T-helper 17 cell (primary cell): ENCODE data around the gene TYRP1. TPM values are rescaled to one million over a fixed set of nuclear protein-coding genes. Genes with fewer than 3 reads are reported as not detected.
"Not testable (repeated sequence)": the region's sequence is repeated elsewhere in the genome, so short reads cannot be mapped to it uniquely, and the experiment has no call there.

Experiments used
- ATAC-seq: fragments of 150-1000 bp; cut with Tn5 transposase; 2 replicates; pipeline ENCODE4 v1.10.0; 2021; ENCODE audit warnings: mild to moderate bottlenecking, moderate library complexity
- DNase-seq, 3 donors: peaks; one replicate each; pipeline versions ENCODE4 v3.0.0 to v3.0.0-alpha.2; 2020 to 2021
- H3K9me3 ChIP-seq: one replicate; pipeline ENCODE4 v1.7.0; 2013; ENCODE audit warnings: low read length, mild to moderate bottlenecking; ENCODE audit not compliant: control insufficient read depth, poor library complexity, severe bottlenecking
- H3K27ac Mint-ChIP-seq: one replicate; pipeline ENCODE4 v1.8.0; 2022; ENCODE audit warnings: mild to moderate bottlenecking, moderate library complexity, mixed read lengths
- H3K27me3 Mint-ChIP-seq: one replicate; pipeline ENCODE4 v1.8.0; 2022; ENCODE audit warnings: mixed read lengths
- H3K36me3 Mint-ChIP-seq: one replicate; pipeline ENCODE4 v1.8.0; 2022; ENCODE audit warnings: low read depth, mixed read lengths
- H3K4me1 Mint-ChIP-seq: one replicate; pipeline ENCODE4 v1.8.0; 2022; ENCODE audit warnings: mild to moderate bottlenecking, mixed read lengths
- H3K4me3 Mint-ChIP-seq: one replicate; pipeline ENCODE4 v1.8.0; 2022; ENCODE audit warnings: mild to moderate bottlenecking, moderate library complexity, mixed read lengths
- total RNA-seq, 4 donors: library from RNA in 2 of 4; stranded (reverse) in 2 of 4; gene quantifications; one replicate each; pipeline ENCODE4 v1.2.3 and lab custom pipeline; 2022 to 2026

TYRP1 gene
- total RNA-seq, 2 donors from 2014 or later: not detected

DNA sequence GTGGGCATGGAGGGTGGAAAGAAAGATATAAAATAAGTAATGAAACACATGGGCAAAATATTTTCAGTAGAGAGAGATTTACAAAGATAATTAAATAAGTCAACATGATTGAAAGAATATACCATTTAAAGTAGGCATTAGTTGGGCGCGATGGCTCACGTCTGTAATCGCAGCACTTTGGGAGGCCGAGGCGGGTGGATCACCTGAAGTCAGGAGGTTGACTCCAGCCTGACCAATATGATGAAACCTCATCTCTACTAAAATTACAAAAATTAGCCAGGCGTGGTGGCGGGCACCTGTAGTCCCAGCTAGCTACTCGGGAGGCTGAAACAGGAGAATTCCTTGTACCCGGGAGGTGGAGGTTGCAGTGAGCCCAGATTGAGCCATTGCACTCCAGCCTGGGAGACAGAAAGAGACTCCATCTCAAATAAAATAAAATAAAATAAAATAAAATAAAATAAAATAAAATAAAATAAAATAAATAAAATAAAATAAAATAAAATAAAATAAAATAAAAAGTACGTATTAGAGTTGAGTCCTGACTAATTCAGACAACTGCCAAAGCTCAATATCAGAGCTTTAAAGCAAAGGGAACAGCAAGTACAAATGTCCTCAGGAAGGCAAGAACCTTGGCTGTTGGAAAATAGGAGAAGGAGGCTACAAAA, 15.6 kb upstream of the TYRP1 start:
- not testable (repeated sequence) for DNase-seq, H3K4me1 Mint-ChIP-seq, H3K27ac Mint-ChIP-seq

DNA sequence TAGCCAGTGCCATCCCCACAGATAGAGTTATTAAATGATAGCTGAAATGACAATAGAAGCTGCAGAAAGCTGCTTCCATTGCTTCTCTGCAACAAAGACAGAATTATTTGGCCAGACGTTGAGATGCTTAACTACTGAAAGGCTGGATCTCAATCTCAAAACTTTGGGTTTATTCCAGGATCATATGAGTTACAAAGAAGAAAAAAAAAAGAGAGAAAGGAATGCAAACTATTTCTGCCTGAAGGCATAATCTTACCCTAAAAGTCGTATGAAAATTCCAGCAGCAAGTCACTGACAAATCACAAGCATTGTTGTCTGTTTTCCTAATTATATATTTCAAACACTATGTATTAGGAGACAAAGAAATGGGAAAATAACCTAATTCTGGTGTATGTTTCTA, 12.8 kb upstream of the TYRP1 start:
- H3K27me3 Mint-ChIP-seq: no peaks in the 10 kb centered on the region
- no peak overlapping the region for H3K4me3 Mint-ChIP-seq
- H3K4me1 Mint-ChIP-seq: no peaks in the 10 kb centered on the region

More for the DNA sequence above, 15.6 kb upstream of the TYRP1 start:
- H3K9me3 ChIP-seq, H3K4me3 Mint-ChIP-seq, H3K27me3 Mint-ChIP-seq, H3K36me3 Mint-ChIP-seq, ATAC-seq: not testable (repeated sequence)

DNA sequence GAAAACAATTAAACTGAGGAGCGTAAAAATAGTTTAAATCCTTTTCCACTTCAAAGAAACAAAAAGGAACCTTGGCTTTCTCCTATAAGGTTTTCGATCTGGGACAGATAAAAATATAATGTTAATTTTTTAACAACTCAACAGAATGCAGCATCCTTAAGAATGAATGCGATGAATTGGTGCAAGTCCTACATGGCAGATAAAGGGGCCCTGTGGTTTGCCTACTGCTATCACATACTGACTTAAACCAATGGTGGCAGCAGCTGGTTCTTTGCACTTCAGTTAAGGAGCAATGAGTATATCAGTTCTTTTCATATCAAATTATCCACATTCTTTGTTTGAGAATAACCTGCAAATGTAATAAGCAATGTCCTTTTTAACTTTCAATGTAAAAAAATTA, 12.4 kb upstream of the TYRP1 start:
- Mint-ChIP-seq H3K4me1 (no peaks in the 10 kb centered on the region), H3K27ac (no peak overlapping the region), H3K4me3 (no peak overlapping the region), H3K27me3 (no peaks in the 10 kb centered on the region), H3K36me3 (no peaks in the 10 kb centered on the region)
- no peak for DNase-seq
- ATAC-seq: no peak
- peaks cover 5% of the 10 kb centered on the region for H3K9me3 ChIP-seq

More for the DNA sequence above, 12.8 kb upstream of the TYRP1 start:
- H3K36me3 Mint-ChIP-seq: no peaks in the 10 kb centered on the region
- DNase-seq (no peak), ATAC-seq (no peak)
- no peak overlapping the region for H3K27ac Mint-ChIP-seq
- peaks cover 5% of the 10 kb centered on the region for H3K9me3 ChIP-seq

DNA sequence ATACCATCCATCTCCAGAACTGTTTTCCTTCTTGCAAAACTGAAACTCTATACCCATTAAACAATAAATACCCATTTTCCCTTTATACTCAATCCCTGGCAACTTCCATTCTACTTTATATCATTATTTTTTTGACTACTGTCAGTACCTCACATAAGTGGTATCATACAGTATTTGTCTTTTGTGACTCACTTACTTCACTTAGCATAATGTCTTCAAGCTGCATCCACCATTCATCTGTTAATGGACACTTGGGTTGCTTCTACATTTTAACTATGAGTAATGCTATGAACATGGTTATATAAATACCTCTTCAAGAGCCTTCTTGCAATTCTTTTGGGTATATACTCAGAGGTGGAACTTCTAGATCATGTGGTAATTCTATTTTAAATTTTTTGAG, 11.6 kb upstream of the TYRP1 start:
- H3K27me3 Mint-ChIP-seq: no peaks in the 10 kb centered on the region
- ATAC-seq (no peak), DNase-seq (no peak)
- H3K9me3 ChIP-seq: peaks cover 5% of the 10 kb centered on the region
- no peak overlapping the region for H3K27ac Mint-ChIP-seq
- H3K36me3 Mint-ChIP-seq: no peaks in the 10 kb centered on the region
- no peak overlapping the region for H3K4me3 Mint-ChIP-seq
- H3K4me1 Mint-ChIP-seq: no peaks in the 10 kb centered on the region

DNA sequence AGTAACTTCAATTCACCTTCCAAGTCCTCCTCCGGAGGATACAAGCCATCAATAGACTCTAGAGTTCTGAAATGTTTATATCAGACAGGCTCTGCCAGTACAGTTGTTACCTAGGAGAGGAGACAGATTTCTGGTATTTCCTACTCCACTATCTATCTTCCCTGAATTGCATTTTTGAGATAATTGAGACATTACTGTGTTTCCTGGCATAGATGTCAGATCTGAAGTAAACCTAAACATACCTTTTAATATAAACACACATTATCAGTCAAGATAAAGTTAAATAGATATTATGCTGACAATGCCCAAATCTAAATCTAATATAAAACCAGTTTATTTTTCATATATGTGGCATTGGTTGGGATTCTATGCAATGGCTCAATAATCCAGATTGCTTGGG, 8.2 kb upstream of the TYRP1 start:
- Mint-ChIP-seq H3K4me3 (no peak overlapping the region), H3K36me3 (no peaks in the 10 kb centered on the region), H3K27me3 (no peaks in the 10 kb centered on the region), H3K4me1 (no peaks in the 10 kb centered on the region), H3K27ac (no peak overlapping the region)
- peaks cover 5% of the 10 kb centered on the region for H3K9me3 ChIP-seq
- ATAC-seq (no peak), DNase-seq (no peak)

DNA sequence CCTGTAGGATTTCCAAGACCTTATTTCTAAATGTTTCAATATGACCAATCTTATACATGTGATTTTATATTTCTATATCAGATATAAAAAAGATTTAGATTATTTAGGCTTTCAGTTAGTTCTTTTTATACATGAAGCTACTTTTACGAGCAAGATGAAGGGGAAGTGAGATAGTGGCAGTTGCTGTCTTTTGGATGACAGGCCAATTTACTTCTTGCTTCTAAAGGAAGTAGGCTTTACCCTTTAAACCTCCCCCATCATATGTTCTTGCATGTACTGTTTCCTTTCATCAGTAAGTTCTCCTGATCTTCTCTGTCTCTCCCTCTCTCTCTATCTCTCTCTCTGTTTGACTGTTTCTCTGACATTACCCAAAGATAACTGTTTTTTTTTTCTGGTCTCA, 4.0 kb upstream of the TYRP1 start:
- Mint-ChIP-seq H3K27ac (no peak overlapping the region), H3K36me3 (no peaks in the 10 kb centered on the region), H3K4me3 (no peak overlapping the region), H3K27me3 (no peaks in the 10 kb centered on the region), H3K4me1 (no peaks in the 10 kb centered on the region)
- peaks cover 5% of the 10 kb centered on the region for H3K9me3 ChIP-seq
- ATAC-seq (no peak), DNase-seq (no peak)

DNA sequence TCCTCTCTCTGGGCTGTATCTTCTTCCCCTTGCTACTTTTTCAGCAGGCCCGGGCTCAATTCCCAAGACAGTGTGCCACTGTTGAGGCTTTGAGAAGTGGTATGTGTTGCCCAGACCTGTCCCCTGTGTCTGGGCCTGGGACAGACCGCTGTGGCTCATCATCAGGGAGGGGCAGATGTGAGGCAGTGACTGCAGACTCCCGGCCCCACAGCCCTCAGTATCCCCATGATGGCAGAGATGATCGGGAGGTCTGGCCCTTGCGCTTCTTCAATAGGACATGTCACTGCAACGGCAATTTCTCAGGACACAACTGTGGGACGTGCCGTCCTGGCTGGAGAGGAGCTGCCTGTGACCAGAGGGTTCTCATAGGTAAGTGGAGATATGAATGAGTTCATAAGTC, 828 bp downstream of the TYRP1 start:
- no peaks in the 10 kb centered on the region for H3K27me3 Mint-ChIP-seq
- no peaks in the 10 kb centered on the region for H3K9me3 ChIP-seq
- ATAC-seq (no peak), DNase-seq (no peak)
- no peaks in the 10 kb centered on the region for H3K4me1 Mint-ChIP-seq
- H3K27ac Mint-ChIP-seq: no peak overlapping the region
- no peak overlapping the region for H3K4me3 Mint-ChIP-seq
- no peaks in the 10 kb centered on the region for H3K36me3 Mint-ChIP-seq

DNA sequence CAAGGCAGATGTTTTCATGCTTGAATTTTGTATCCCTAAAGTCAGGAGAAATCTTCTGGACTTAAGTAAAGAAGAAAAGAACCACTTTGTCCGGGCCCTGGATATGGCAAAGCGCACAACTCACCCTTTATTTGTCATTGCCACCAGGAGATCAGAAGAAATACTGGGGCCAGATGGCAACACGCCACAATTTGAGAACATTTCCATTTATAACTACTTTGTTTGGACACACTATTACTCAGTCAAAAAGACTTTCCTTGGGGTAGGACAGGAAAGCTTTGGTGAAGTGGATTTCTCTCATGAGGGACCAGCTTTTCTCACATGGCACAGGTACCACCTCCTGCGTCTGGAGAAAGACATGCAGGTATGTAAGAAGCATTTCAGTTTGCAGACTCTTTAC, 2.3 kb downstream of the TYRP1 start:
- H3K9me3 ChIP-seq: no peaks in the 10 kb centered on the region
- no peak overlapping the region for H3K4me3 Mint-ChIP-seq
- DNase-seq (no peak), ATAC-seq (no peak)
- no peak overlapping the region for H3K27ac Mint-ChIP-seq
- no peaks in the 10 kb centered on the region for H3K4me1 Mint-ChIP-seq
- no peaks in the 10 kb centered on the region for H3K27me3 Mint-ChIP-seq
- H3K36me3 Mint-ChIP-seq: no peaks in the 10 kb centered on the region

DNA sequence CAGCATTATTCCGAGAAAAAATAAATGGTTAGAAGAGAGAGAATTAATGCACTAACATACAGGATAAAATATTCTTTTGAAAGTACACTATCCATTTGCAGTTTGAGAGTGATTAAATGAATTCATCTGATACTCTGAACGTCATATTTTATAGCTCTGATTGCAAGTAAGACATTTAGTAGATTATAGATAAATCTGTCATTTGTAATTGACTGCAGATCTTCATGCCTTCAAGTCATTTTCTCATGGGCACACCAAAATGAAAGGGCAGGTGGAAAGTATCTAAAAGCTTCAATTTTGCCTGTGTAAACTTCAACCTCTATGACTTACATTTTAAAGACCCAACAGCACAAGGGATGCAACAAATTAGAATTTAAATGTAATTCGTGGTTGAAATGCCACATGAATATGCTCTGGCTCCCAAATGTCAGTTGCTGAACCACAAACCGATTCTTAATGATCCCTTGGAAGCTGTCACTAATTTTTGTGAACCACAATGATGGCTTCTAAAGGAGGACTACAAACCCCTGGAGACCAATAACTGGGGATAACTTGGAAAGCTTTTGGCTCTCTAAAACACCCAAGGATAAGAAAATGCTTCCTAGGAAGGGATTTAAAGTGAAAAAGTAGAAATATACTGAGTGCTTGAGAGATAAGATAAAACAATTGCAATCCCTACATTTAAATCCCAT, 3.9 kb downstream of the TYRP1 start:
- no peaks in the 10 kb centered on the region for H3K9me3 ChIP-seq
- H3K27ac Mint-ChIP-seq: no peak overlapping the region

DNA sequence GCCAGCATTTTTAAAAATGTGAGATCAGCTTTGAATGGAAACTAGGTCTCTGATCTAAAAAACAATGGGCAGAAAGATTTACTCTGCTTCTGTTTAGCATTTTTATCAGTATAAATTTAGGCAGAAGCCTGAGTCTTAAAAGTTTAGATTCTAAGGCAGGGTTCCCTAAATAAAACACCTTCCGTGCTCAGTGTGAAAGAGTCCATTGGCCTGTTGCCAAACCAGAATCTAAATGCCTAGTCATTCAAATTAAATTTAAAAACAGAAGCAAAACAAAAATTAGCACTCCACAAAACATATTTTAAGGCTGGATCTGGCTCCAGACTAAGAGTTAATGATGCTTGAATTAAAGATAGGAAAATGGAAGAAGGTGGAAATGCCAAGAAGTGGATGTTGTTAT, 4.5 kb downstream of the TYRP1 start:
- no peak for ATAC-seq
- no peak overlapping the region for H3K4me3 Mint-ChIP-seq

More for the DNA sequence above, 3.9 kb downstream of the TYRP1 start:
- no peak for DNase-seq
- Mint-ChIP-seq H3K36me3 (no peaks in the 10 kb centered on the region), H3K4me1 (no peaks in the 10 kb centered on the region), H3K27me3 (no peaks in the 10 kb centered on the region), H3K4me3 (no peak overlapping the region)
- no peak for ATAC-seq

DNA sequence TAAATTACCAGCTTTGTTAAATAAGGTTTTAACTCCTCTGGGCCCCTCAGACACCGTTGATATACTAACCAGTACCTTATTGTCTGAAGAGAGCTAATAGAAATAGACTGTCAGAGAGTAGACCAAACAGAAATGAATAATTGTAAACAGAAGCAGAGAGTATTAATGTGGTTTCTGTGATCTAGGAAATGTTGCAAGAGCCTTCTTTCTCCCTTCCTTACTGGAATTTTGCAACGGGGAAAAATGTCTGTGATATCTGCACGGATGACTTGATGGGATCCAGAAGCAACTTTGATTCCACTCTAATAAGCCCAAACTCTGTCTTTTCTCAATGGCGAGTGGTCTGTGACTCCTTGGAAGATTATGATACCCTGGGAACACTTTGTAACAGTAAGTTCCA, 5.1 kb downstream of the TYRP1 start:
- H3K27me3 Mint-ChIP-seq: no peaks in the 10 kb centered on the region
- no peak overlapping the region for H3K27ac Mint-ChIP-seq
- ATAC-seq (no peak), DNase-seq (no peak)
- H3K4me1 Mint-ChIP-seq: no peaks in the 10 kb centered on the region
- no peak overlapping the region for H3K4me3 Mint-ChIP-seq
- no peaks in the 10 kb centered on the region for H3K36me3 Mint-ChIP-seq
- no peaks in the 10 kb centered on the region for H3K9me3 ChIP-seq

More for the DNA sequence above, 4.5 kb downstream of the TYRP1 start:
- Mint-ChIP-seq H3K4me1 (no peaks in the 10 kb centered on the region), H3K36me3 (no peaks in the 10 kb centered on the region), H3K27ac (no peak overlapping the region), H3K27me3 (no peaks in the 10 kb centered on the region)
- no peaks in the 10 kb centered on the region for H3K9me3 ChIP-seq
- no peak for DNase-seq

DNA sequence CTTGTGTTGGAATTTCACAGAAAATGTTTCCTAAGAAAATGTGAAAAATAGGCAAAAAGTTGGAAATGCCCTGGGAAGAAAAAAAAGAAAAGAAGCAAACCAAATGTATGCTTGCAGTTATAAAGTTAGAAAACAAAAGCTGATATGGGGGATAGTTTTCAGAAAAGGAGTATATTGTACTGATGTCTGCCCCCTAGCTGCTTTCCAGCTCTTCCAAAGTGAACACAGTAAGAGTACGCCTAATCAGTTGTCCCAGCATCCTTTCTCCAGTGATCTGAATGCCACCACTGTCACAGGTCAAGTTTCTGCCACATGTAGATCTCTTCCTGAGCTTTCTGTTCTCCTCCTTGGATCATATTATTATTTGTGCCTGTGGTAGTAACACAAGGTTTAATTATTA, 5.8 kb downstream of the TYRP1 start:
- H3K4me3 Mint-ChIP-seq: no peak overlapping the region
- no peaks in the 10 kb centered on the region for H3K4me1 Mint-ChIP-seq
- H3K27ac Mint-ChIP-seq: no peak overlapping the region
- no peaks in the 10 kb centered on the region for H3K27me3 Mint-ChIP-seq
- ATAC-seq: no peak
- H3K36me3 Mint-ChIP-seq: no peaks in the 10 kb centered on the region
- DNase-seq: no peak
- H3K9me3 ChIP-seq: no peaks in the 10 kb centered on the region

DNA sequence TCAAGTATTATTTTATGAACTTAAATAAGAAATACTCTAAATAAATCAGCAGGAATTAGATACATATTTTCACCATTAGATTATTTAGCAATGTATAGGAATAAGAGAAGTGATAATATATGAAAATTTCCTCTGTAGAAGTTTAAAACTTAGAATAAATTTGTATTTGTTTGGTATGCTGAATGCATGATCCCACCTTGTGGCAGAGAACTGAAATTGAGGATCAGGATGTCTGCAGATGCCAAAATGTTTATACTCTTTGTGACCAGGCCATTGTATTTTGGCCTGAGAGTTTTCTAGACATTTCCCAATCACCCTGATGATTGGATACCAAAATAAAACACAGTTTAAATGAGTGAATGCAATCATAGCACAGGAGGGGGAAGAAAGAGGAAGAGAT, 6.3 kb downstream of the TYRP1 start:
- ATAC-seq (no peak), DNase-seq (no peak)
- Mint-ChIP-seq H3K27ac (no peak overlapping the region), H3K27me3 (no peaks in the 10 kb centered on the region), H3K4me3 (no peak overlapping the region), H3K4me1 (no peaks in the 10 kb centered on the region), H3K36me3 (no peaks in the 10 kb centered on the region)
- H3K9me3 ChIP-seq: no peaks in the 10 kb centered on the region

DNA sequence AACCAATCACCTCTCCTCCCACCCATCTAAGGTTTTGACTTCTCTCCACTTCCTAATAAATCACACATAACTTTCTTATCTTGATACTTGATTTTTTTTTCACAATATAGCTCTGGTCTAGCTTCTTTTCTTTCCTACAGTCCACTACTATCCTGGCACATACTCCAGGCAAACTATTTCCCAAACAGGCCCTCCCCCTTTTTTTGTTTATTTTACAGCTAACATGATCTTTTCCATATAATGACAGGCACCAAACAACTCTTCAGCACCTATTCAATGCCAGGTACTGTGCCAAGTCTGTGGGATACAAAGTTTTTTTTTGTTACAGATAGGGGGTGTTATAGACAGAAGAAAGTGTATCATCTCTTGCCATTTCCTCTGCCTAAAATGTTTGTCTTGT, 7.9 kb downstream of the TYRP1 start:
- H3K36me3 Mint-ChIP-seq: no peaks in the 10 kb centered on the region
- ATAC-seq: no peak

More for the DNA sequence above, 7.9 kb downstream of the TYRP1 start:
- Mint-ChIP-seq H3K27ac (no peak overlapping the region), H3K27me3 (no peaks in the 10 kb centered on the region), H3K4me1 (no peaks in the 10 kb centered on the region), H3K4me3 (no peak overlapping the region)
- DNase-seq: no peak
- no peaks in the 10 kb centered on the region for H3K9me3 ChIP-seq
